NCI-H146 (cell line): ENCODE results near the gene SLC38A4.
"Not testable (repeated sequence)": the region's sequence is repeated elsewhere in the genome, so short reads cannot be mapped to it uniquely, and the experiment has no call there.

Experiments
- DNase-seq: peaks from one replicate; lab custom pipeline; 2025; lab: John Stamatoyannopoulos, UW

SLC38A4 gene

GRCh38 chr12:46825591-46826414 is at the start of gene SLC38A4:
Gene SLC38A4, minus strand, starts transcription at chr12:46825997. Its CDS starts 32,926 bp downstream, at chr12:46793071.
- DNase-seq, result no peak

DNA sequence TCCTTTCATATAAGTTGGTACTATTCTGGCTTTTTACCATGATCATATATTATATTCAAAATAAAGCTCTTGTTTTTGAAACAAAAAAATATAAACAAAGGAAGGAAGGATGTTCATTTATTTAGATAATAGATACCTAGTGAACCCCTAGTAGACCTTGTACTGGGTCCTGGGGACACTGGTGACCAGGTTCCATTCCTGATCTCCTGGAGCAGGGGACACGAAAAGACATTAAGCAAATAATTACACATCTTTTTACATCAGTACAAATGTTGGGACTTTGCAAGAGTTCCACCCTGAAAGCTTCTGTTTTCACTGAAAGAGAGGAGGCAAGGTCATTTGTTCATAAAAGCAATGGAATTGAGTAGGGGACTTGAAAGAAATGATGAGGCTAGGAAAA is 49.3 kb upstream of the SLC38A4 start:
- DNase-seq, result no peak

DNA sequence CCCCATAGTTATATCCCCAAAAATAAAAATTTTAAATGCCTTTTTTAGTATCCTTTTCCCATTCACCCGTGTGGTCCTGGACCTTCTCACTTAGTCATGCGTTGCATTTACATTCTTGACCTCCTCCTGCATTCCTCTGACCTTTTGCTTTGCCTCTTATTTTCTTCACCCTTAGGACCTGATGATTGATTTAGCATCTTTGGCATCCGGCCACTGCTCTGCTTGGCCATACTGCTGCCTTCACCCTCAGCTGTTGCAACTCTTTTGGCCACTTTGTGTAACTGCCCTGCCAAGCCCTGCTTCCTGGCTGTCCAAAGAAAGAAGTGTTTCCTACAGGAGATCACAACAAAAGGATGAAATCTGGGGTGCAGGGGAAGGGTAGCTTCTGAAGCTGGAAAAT is 48.8 kb upstream of the SLC38A4 start:
- DNase-seq, result no peak

DNA sequence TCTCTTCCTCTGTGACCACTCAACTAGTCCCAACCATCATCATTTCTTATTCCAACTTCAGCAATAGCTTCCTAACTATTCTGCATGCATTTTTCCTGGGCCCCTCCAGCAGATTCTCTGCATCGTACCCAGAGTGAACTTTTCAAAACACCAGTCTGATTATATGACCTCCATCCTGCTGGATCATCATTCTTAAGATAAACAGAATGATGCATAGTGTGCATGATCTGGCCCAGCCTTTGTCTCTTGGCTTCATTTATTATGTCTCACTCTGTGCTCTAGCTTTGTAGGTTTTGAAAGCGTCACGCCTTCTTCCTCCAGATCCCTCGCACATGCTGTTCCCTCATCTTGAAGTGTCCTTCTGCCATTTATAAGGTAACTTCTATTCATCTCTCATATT is 46.3 kb upstream of the SLC38A4 start:
- no peak for DNase-seq

DNA sequence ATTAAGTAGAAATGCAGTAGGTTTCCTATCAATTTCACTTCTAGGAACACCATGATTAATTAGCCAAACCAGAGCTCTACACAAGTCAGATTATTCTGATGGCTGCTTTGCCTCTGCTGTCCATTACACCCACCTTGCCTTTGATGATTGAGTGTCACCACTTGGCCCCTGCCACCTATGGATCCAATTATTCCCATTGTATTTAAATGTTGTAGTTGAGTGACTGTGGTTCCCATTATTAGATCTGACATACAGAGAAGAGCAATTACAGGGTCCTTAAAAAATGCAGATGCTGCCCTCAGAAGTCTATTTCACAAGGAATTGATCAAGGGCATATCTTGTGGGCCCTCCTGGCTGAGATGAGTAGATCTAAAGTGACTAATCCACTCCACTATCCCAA is 39.5 kb upstream of the SLC38A4 start:
- no peak for DNase-seq

GRCh38 chr12:46858368-46858767 is 32.6 kb upstream of the SLC38A4 start:
- no peak for DNase-seq

- DNase-seq, result no peak
These were observed 31.7 kb upstream of the SLC38A4 start for GRCh38 chr12:46857486-46857885.

- no peak for DNase-seq
These were observed 30.0 kb upstream of the SLC38A4 start for GRCh38 chr12:46855760-46856159.

- not testable (repeated sequence) for DNase-seq
These were observed 28.4 kb upstream of the SLC38A4 start for GRCh38 chr12:46854188-46854587.

DNA sequence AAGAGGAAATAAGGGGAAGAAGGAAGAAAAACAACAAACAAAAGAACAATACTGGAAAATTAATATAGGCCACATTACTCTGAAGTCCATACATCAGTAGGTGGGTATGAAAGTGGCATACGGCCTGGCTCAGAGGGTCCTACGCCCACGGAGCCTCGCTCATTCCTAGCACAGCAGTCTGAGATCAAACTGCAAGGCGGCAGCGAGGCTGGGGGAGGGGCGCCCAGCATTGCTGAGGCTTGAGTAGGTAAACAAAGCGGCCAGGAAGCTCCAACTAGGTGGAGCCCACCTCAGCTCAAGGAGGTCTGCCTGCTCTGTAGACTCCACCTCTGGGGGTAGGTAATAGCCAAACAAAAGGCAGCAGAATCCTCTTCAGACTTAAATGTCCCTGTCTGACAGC is 23.0 kb upstream of the SLC38A4 start:
- DNase-seq, result not testable (repeated sequence)

DNA sequence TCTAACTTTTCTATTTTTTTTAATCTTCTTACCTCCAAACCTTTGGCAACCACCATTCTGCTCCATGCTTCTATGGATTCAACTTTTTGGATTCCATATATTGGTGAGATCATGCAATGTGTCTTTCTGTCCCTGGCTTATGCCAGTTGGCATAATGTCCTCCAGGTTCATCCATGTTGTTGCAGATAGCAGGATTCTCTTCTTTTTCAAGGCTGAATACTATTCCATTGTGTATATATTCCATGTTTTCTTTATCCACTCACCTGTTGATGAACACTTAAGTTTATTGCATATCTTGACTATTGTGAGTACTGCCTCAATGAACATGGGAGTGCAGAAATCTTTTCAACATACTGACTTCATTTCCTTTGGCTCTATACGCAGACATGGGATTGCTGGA is 21.2 kb upstream of the SLC38A4 start:
- DNase-seq, result no peak

DNA sequence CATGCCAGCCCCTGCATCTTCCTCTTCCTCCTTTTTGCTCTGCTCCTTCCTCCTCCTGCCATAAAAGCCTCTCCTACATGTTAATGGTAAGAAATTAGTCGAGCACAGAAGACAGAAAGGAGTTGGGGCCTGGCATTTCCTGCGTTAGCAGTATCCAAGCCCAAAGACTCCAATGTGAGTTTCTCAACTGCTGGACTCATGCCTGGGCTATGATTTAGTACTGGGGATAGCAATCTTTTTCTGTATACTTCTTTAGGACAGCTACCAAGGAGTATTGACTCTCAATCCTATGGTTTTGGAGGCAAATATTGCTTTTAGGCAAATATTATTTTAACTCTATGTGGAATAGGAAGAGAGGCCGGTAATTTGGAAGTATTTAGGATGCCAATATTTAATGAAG is 18.0 kb upstream of the SLC38A4 start:
- no peak for DNase-seq

DNA sequence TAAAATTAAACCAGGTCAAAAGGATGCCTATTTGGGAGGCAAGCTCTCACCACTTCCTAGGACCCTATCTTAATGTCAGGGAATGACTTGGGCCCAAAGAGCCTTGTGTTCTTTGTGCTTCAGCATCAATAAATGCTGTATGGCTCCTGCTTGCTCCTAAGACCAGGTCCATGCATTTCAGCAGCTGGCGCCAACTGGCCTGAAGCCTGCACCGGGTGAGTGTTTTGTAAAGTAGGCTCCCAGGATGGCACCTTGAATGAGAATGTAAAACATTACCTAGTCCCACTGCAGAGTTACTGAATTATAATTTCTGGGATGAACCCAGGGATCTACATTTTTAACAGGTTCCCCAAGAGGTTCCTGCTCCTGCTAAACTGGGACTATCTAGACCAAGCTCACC is 16.1 kb upstream of the SLC38A4 start:
- no peak for DNase-seq

DNA sequence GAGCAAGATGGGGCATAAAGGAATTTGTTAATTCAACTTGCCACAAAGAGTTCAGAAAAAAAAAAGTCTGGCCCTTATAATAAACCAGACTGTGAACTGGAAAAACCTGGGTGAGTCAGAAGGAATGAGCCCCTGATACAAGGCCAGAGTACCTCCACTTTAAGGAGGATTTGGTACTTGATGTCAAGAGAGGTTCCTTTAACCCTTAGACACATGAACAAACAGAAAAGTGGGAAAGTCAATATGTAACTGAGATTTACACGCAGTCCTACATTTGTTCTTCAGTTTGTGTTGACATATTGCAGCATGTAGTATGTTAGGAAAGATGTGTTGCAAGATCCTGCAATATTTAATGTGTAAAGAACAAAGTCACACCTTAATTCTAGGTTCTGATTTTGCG is 14.2 kb upstream of the SLC38A4 start:
- no peak for DNase-seq

GRCh38 chr12:46839232-46839631 is 13.4 kb upstream of the SLC38A4 start:
- no peak for DNase-seq

DNA sequence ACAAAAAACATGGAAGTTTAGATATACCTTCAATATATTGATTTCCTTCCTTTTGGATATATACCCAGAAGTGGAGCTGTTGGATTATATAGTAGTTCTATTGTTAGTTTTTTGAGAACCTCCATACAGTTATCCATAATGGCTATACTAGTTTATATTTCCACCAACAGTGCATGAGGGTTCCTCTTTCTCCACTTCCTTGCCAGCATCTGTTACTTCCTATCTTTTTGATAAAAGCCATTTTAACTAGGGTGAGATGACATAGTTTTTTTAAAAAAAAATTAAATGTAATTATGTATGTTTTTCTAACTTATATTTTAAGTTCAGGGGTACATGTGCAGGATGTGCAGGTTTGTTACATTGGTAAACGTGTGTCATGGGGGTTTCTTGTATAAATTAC is 10.0 kb upstream of the SLC38A4 start:
- DNase-seq, result no peak

GRCh38 chr12:46832130-46832704 is 6.4 kb upstream of the SLC38A4 start:
- no peak for DNase-seq

DNA sequence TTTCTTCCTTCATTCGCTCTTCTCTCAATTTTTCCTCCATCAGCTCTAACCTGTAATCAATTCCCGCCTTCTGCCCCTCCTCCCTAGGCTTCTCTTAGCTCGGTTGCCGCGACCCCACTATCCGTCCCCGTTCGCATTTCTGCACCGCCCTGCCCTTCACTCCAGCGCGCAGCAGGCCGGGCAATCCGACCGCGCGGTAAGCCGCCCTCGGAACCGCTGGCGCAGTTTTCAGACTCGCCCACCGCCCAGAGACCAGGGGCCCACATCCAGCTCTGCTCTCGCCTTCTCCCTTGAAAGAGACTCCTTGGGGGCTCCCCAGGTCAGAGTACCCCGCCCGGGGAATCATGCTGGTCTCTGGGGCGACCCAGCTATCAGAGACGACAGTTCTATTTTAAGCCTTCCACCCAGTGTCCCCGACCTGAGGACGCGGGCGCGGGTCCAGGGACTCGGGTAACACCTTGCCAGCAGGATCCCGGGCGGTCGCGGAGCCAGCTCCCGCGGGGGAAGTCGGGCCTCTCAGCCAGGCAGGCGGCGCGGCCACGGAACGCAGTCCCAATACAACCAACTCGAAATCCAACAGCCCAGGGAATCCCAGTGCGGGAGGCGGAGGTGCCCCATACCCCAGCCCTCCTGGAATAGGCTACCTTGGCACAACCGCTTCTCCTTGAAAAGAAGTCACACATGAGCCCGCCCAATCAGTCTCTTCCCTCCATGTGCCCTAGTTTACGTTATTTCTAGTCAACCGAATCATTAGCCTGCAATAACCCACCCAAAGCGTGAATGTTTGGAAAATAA is 5.7 kb upstream of the SLC38A4 start:
- no peak for DNase-seq

DNA sequence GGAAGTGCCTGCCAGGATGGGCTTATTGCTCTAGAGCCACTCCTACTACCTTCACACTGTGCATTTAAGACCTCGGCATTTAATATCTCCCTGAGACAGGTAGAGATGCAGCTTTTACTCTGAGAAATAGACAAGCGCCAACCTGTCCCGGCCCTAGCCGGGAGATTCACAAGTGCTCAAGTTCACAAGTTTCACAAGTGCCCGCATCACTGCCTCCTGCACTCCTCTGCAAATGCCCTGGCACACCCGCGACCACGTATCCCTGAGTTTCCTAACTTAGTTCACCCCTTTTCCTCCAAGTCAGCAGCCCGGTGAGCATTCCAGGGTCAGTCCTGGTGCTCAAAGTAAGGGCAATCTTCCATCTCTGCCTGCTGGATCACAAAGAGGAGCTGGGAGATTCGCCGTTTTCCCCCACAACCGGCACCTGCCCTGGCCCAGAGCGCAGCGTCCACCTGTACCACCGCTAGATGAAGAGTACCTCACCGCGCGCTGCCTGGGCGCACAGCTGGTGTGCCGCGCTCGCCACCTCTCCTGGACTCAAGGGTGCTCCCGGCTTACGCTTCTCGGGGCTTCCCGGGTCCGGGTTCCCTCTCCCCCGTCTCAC is 5.0 kb upstream of the SLC38A4 start:
- DNase-seq, result no peak

DNA sequence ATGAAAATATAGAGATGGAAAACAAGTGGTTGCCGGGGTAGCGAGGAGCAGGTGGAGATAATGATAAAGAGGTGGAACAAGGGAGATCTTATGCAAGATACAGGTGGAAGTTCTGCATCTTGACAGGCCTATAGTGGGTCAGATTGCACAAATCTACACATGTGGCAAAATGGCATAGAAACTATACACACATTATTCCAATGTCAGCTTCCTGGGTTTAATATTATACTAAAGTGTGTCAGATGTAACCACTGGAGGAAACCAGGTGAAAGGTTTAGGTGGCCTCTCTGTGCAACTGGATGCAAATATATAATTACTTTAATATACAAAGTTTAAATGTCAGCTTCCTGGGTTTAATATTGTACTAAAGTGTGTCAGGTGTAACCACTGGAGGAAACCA is 1.1 kb downstream of the SLC38A4 start:
- no peak for DNase-seq

DNA sequence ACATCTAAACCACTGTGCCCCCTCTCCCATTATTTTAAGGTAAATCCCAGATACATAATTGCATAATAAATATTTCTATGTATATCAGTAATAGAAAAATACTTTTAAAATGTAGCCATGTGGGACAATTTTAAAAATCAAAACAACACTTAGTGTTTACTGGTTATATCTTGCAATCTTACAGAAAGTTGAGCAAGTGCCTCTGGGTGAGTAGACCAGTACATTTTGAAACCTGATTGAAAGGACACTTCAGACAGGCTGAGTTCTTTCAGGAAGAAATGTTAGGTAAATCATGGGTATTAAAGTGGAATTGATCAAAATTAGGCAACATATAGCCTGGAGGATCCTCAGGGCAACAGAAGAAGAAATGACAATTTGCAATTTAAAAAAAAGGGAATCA is 7.2 kb downstream of the SLC38A4 start:
- DNase-seq, result no peak

GRCh38 chr12:46815809-46816208 is 10.0 kb downstream of the SLC38A4 start:
- no peak for DNase-seq

DNA sequence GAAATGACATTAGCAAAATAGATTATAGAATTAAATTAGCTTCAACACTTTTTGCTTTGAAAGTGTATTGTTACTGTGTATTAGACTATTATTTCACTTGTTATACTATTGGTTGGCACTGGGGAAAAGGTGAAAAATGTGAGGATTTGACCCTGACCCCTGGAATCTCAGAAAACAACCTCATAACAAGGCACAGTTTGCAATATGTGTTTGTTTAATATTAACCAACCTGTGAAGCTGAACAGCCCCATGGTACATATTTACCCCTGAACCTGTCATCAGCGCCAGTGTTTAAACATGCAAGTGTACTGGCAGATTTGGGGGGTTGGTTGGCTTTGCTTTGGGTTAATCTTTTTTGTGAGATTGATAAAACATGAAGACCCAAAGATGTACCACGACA is 11.7 kb downstream of the SLC38A4 start:
- no peak for DNase-seq
